Thymus (tissue), 11 donors: ENCODE results near the gene PPM1L. TPM values are rescaled to one million over a fixed set of nuclear protein-coding genes. Genes with fewer than 3 reads are reported as not detected.

Source experiments
- DNase-seq, 9 donors: peaks; one replicate each; pipeline ENCODE4 v3.0.0-alpha.2; 2013; ENCODE audit warnings: low spot score in 9 of 9, low read depth in 6 of 9, missing footprints in 1 of 9
- H3K27ac ChIP-seq, 2 donors: one replicate each; pipeline ENCODE4 v1.5.1; 2013; ENCODE audit warnings: control low read depth in 1 of 2, low read depth in 1 of 2, low read length in 1 of 2, mild to moderate bottlenecking in 1 of 2, moderate library complexity in 1 of 2
- H3K27me3 ChIP-seq, 2 donors: one replicate each; pipeline ENCODE4 v1.5.1; 2013; ENCODE audit warnings: low read length in 1 of 2; ENCODE audit not compliant: control insufficient read depth in 2 of 2, insufficient read depth in 1 of 2
- H3K36me3 ChIP-seq, 2 donors: one replicate each; pipeline ENCODE4 v1.5.1; 2013; ENCODE audit warnings: low read length in 1 of 2, mild to moderate bottlenecking in 1 of 2, moderate library complexity in 1 of 2; ENCODE audit not compliant: control insufficient read depth in 2 of 2, insufficient read depth in 2 of 2
- H3K4me1 ChIP-seq, 2 donors: one replicate each; pipeline ENCODE4 v1.5.1; 2013; ENCODE audit warnings: low read length in 2 of 2; ENCODE audit not compliant: control insufficient read depth in 2 of 2, insufficient read depth in 2 of 2
- H3K4me3 ChIP-seq, 2 donors: one replicate each; pipeline ENCODE4 v1.5.1; 2013; ENCODE audit warnings: low read length in 2 of 2, control low read depth in 1 of 2, mild to moderate bottlenecking in 1 of 2
- H3K9me3 ChIP-seq, 2 donors: one replicate each; pipeline ENCODE4 v1.5.1; 2013; ENCODE audit warnings: low read length in 1 of 2, mild to moderate bottlenecking in 1 of 2; ENCODE audit not compliant: control insufficient read depth in 2 of 2, insufficient read depth in 1 of 2
- WGBS: extraction: QIAGEN DNeasy Blood & Tissue Kit; methylation state at CpG from one replicate; pipeline ENCODE4 v1.1.7; 2013; 5-methylcytosine and 5-hydroxymethylcytosine counted together
- polyA plus RNA-seq: library from polyadenylated mRNA; stranded (reverse); fragments of 200-250 nt; gene quantifications from one replicate; pipeline ENCODE4 v1.2.3, GENCODE V29; 2013
- total RNA-seq: library from RNA; stranded (reverse); fragments of 120-200 nt; gene quantifications from one replicate; pipeline ENCODE4 v1.2.4, GENCODE V29; 2013
- donor health status: healthy.

Gene PPM1L
- total and polyA plus RNA-seq, 2 donors, result 3.3 to 4.7 TPM

GRCh38 chr3:160757233-160758106 lies 1.4 kb downstream of the PPM1L start:
- Histone ChIP-seq H3K27me3 (peaks cover 0 to 26% of the 10 kb centered on the region in 2 donors), H3K27ac (no peak overlapping the region), H3K9me3 (no peaks in the 10 kb centered on the region), H3K4me1 (peaks cover 15 to 23% of the 10 kb centered on the region in 2 donors), H3K36me3 (no peaks in the 10 kb centered on the region), H3K4me3 (peak overlapping the region; percentile 59 to 92)
- WGBS, result 26% methylated on average over 20 of the region's 20 CpGs
- peak in 5 of 9 donors; percentile 4 to 50 (median 19) for DNase-seq

DNA sequence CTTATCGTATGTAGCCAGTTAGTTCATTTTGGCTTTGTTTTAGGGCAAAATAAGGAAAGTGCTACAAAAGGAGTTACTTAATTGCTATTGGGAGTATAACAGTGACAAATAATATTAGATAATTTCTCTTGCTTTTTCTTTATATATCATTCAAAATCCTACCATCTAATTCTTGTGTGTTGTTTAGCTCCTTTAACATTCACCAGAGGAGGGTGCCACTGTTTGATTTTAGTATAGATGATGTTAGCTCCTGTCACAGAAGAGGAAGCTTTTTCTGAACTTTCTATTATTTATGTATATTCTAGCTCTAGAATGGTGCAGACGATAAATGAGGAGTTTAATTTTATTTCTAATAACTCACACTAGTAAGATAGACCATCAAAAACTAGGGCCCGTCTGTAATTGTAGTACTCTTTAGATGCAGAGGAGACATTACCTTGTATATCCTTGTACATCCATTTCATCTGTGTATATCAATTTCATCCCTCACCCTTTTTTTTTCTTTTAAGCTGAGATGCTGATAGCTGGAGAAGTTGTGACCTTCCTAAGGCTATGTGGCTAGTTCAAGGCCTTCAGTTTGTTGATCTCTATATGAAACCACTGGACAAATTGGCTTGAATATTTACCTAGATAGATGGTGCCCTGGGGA lies 3.0 kb downstream of the PPM1L start:
- peak in 2 of 9 donors; percentile 5 to 31 for DNase-seq
- peaks cover 15 to 23% of the 10 kb centered on the region in 2 donors for H3K4me1 ChIP-seq
- no peak overlapping the region for H3K4me3 ChIP-seq
- peaks cover 0 to 26% of the 10 kb centered on the region in 2 donors for H3K27me3 ChIP-seq
- no peaks in the 10 kb centered on the region for H3K36me3 ChIP-seq
- H3K9me3 ChIP-seq, result no peaks in the 10 kb centered on the region
- WGBS, result 92% methylated on average over 3 of the region's 3 CpGs
- no peak overlapping the region for H3K27ac ChIP-seq

DNA sequence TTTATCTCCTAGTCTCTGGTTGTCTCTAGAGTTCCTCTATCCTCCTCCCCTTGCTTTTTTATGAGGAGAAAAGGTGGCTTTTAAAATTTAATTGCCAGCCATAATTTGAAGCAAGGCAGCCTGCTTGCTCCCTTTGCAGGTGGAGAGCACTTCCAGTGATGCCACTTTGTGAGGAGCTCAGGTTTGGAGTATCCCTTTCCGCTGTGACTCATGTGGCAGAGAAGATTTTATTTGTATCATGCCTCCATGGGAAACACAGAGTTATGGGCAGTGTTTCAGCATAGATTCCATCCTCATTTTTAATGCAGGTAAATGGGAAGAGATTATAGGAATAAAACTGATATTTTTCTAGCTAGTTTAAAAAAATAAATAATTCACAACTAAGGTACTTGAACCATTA lies 7.0 kb downstream of the PPM1L start:
- no peak for DNase-seq
- Histone ChIP-seq H3K4me1 (peaks cover 0 to under 1% of the 10 kb centered on the region in 2 donors), H3K27me3 (no peaks in the 10 kb centered on the region), H3K9me3 (no peaks in the 10 kb centered on the region), H3K27ac (no peak overlapping the region), H3K4me3 (no peak overlapping the region), H3K36me3 (no peaks in the 10 kb centered on the region)
- WGBS, result 100% methylated on average over 1 of the region's 1 CpG

DNA sequence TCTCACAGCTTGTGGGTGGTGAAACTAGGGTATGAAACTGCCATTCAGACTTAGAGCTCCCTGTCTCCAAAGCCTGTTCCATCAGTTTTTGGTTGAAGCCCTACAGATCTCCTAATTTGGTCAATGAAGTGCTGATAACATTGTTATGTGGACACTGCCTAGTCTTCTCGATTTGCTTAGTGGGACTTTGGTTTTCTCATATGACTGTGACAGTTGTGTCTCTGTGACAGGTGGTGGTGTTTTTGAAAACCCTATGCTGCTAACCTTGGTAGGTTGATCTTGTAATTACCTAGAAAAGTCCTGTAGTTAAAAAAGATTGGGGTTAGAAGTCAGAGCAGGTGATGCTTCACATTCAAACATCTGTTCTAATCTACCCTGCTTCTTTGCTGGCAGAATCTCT lies 9.2 kb downstream of the PPM1L start:
- Histone ChIP-seq H3K9me3 (no peaks in the 10 kb centered on the region), H3K27ac (no peak overlapping the region), H3K4me1 (no peaks in the 10 kb centered on the region), H3K27me3 (no peaks in the 10 kb centered on the region), H3K4me3 (no peak overlapping the region), H3K36me3 (no peaks in the 10 kb centered on the region)
- DNase-seq, result no peak
- 96% methylated on average over 1 of the region's 1 CpG for WGBS

DNA sequence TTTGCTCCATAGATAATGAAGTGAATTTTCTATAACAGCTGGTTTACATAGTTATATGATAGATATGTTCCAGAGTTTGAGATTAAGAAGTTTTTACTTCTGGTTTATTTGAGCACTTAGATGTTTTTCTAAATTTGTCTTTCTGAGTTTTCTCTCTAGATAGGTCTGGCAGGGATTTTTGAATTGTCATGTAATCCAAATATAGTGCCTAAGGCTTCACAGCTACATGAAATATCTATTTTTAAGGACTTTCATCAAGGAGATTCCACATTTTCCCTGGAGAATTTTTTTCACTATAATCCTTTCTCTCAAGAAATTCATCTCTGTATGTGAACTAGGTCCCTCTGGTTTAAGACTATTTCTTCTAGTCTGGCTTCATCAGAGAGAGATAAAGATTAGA lies 12.0 kb downstream of the PPM1L start:
- Histone ChIP-seq H3K4me3 (no peak overlapping the region), H3K27ac (no peak overlapping the region), H3K27me3 (no peaks in the 10 kb centered on the region), H3K9me3 (no peaks in the 10 kb centered on the region), H3K4me1 (no peaks in the 10 kb centered on the region), H3K36me3 (no peaks in the 10 kb centered on the region)
- no peak for DNase-seq

DNA sequence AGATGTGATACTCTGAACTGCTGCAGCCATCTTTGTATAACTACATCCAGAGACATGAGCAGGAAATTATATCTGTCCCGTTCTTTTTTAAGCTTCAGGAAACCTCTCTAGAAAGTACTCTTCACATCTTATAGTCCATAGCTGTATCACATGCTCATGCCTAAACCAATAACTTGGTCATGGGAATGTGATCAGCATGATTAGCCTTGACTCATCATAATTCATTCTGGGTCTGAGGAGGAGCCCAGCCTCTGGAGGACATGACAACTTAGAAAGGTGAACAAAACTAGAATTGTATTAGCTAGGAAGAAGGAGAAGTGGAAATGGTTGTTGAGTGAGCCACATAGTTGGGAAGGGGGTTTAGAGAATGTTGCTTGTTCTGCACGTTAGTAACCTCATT lies 12.9 kb downstream of the PPM1L start:
- DNase-seq, result no peak
- Histone ChIP-seq H3K27me3 (no peaks in the 10 kb centered on the region), H3K36me3 (no peaks in the 10 kb centered on the region), H3K27ac (no peak overlapping the region), H3K9me3 (no peaks in the 10 kb centered on the region), H3K4me1 (no peaks in the 10 kb centered on the region), H3K4me3 (no peak overlapping the region)
- 97% methylated on average over 2 of the region's 2 CpGs for WGBS

GRCh38 chr3:160771811-160772459 lies 15.9 kb downstream of the PPM1L start:
- Histone ChIP-seq H3K36me3 (no peaks in the 10 kb centered on the region), H3K4me1 (no peaks in the 10 kb centered on the region), H3K27me3 (no peaks in the 10 kb centered on the region), H3K9me3 (no peaks in the 10 kb centered on the region), H3K4me3 (no peak overlapping the region), H3K27ac (no peak overlapping the region)
- DNase-seq, result no peak
- 92% methylated on average over 1 of the region's 1 CpG for WGBS

DNA sequence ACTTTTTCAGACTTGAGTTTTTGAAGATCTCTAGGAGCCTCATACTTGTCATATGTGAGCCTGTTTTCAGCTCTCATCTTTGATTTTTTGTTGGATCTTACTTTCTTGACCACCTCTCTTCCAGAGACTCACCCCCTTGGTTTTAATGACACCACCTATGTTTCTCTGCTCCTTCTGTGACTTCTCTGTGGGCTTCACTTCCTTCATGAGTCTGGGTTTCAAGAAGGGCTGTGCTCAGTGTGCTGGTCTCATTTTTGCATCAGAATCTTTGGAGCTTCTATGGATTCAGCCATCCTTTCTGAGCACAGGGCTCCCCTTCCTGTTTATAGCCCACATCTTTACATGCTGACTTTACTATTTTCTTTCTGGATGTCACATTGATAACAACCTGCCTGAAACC lies 17.7 kb downstream of the PPM1L start:
- Histone ChIP-seq H3K4me1 (no peaks in the 10 kb centered on the region), H3K27me3 (no peaks in the 10 kb centered on the region), H3K36me3 (no peaks in the 10 kb centered on the region), H3K4me3 (no peak overlapping the region), H3K9me3 (no peaks in the 10 kb centered on the region), H3K27ac (no peak overlapping the region)
- no peak for DNase-seq

DNA sequence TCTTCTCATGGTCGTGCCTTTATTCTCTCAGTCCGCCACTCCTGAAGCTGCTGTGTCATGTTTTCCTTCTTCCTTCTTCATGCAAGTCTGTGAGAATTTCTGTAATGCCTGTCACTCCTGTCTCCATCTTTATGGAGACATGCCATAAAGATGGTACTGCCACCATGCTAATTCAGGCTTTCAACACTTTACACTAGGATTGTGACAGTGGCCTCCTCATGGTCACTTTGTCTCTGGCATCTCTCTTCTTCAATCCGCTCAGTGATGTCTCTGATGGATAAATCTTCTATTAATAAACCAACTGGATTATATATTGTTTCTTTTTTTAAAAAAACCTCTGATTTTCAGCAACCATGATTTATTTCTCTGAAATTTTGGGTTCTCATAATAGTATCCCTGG lies 18.1 kb downstream of the PPM1L start:
- DNase-seq, result no peak
- Histone ChIP-seq H3K27me3 (no peaks in the 10 kb centered on the region), H3K4me3 (no peak overlapping the region), H3K27ac (no peak overlapping the region), H3K4me1 (no peaks in the 10 kb centered on the region), H3K36me3 (no peaks in the 10 kb centered on the region), H3K9me3 (no peaks in the 10 kb centered on the region)
- 88% methylated on average over 3 of the region's 3 CpGs for WGBS
